ENCODE data around the gene ZNF689.
"Not testable (repeated sequence)": the region's sequence is repeated elsewhere in the genome, so short reads cannot be mapped to it uniquely, and the experiment has no call there.

ZNF689 gene

GRCh38 chr16:30636599-30636998, 26.4 kb upstream of the ZNF689 start:
- no peak for DNase-seq

GRCh38 chr16:30633526-30633925, 23.3 kb upstream of the ZNF689 start:
- DNase-seq = no peak

- not testable (repeated sequence) for DNase-seq
Observed at GRCh38 chr16:30632454-30632853, 22.3 kb upstream of the ZNF689 start.

GRCh38 chr16:30628628-30629540, 18.7 kb upstream of the ZNF689 start:
- peak; percentile 56 to 86 (median 74) for DNase-seq

- DNase-seq = no peak
Observed at GRCh38 chr16:30626236-30626635, 16.0 kb upstream of the ZNF689 start.

- DNase-seq = no peak
Observed at GRCh38 chr16:30623536-30624283, 13.5 kb upstream of the ZNF689 start.

- DNase-seq = no peak
Observed at GRCh38 chr16:30622455-30623032, 12.4 kb upstream of the ZNF689 start.

- DNase-seq = no peak
Observed at GRCh38 chr16:30621765-30622164, 11.6 kb upstream of the ZNF689 start.

- DNase-seq = no peak
Observed at GRCh38 chr16:30620169-30620568, 10.0 kb upstream of the ZNF689 start.

GRCh38 chr16:30619638-30620037, 9.4 kb upstream of the ZNF689 start:
- no peak for DNase-seq

GRCh38 chr16:30619202-30619601, 9.0 kb upstream of the ZNF689 start:
- DNase-seq = no peak

GRCh38 chr16:30615358-30616091, 5.3 kb upstream of the ZNF689 start:
- peak; percentile 40 to 81 (median 53) for DNase-seq

- DNase-seq = peak in 3 of 5 donors; percentile 10 to 50 (median 18)
Observed at GRCh38 chr16:30609002-30609925, 925 bp downstream of the ZNF689 start.

GRCh38 chr16:30606004-30606403, 4.2 kb downstream of the ZNF689 start:
- no peak for DNase-seq

GRCh38 chr16:30605158-30605557, 5.0 kb downstream of the ZNF689 start:
- DNase-seq = no peak

- DNase-seq = no peak
Observed at GRCh38 chr16:30604316-30604947, 5.8 kb downstream of the ZNF689 start.

GRCh38 chr16:30603945-30604315, 6.3 kb downstream of the ZNF689 start:
- no peak for DNase-seq

- DNase-seq = no peak
Observed at GRCh38 chr16:30602616-30603277, 7.4 kb downstream of the ZNF689 start.

GRCh38 chr16:30601966-30602365, 8.2 kb downstream of the ZNF689 start:
- no peak for DNase-seq

GRCh38 chr16:30600929-30601328, 9.3 kb downstream of the ZNF689 start:
- DNase-seq = no peak

GRCh38 chr16:30600215-30600614, 10.0 kb downstream of the ZNF689 start:
- DNase-seq = no peak

Measured in T-helper 1 cell (primary cell).